Stimulated activated CD4-positive, alpha-beta T cell treated with anti-CD3 and anti-CD28 coated beads, Interleukin-1b, Interleukin-23, amount 100 ng/mL, for 48 hours (primary cell): ENCODE measurements around the gene POU2F2.
A peak's percentile ranks its signal among the peaks of the same experiment; 100 is the strongest.

ENCODE experiments used
- DNase-seq: peaks from one replicate; pipeline ENCODE4 v3.0.0-alpha.2; 2020

POU2F2 gene

DNA sequence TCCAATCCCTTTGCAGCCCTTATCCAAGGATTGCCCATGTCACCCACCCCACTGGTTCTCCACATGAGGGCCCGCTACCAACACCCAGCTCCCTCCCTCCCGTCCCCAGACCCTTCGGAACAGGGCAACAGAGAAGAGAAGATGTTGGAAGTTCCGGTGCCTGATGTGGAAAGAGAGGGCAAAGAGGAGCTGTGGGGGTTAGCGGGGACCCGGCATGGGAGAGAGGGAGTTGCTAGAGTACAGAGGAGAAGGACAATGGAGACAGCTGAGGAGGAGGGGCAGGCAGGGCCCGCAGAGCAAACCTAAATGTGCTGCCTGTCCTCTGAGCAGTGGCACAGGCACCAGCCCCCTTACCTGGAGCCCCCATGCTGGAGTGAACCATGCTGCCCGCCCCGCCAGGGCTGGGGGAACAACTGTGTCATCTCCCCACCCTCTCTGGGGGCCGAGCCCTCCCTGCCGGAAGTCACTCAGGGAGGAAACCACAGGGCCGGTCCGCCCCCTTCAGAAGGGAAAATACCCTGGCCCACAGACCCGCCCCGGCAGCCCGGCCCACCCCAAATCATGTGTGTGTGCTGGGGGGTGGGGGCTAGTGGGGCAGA lies at the start of gene POU2F2:
TSS of gene POU2F2 (minus strand) at position 417 of the 599 bp plus-strand sequence. CDS start at position 382, 35 bp downstream.
- peak; percentile 83 for DNase-seq

GRCh38 chr19:42178791-42179674 lies 46.8 kb upstream of the POU2F2 start:
- no peak for DNase-seq

- DNase-seq, result no peak
Measured at GRCh38 chr19:42177686-42178019, 45.4 kb upstream of the POU2F2 start.

DNA sequence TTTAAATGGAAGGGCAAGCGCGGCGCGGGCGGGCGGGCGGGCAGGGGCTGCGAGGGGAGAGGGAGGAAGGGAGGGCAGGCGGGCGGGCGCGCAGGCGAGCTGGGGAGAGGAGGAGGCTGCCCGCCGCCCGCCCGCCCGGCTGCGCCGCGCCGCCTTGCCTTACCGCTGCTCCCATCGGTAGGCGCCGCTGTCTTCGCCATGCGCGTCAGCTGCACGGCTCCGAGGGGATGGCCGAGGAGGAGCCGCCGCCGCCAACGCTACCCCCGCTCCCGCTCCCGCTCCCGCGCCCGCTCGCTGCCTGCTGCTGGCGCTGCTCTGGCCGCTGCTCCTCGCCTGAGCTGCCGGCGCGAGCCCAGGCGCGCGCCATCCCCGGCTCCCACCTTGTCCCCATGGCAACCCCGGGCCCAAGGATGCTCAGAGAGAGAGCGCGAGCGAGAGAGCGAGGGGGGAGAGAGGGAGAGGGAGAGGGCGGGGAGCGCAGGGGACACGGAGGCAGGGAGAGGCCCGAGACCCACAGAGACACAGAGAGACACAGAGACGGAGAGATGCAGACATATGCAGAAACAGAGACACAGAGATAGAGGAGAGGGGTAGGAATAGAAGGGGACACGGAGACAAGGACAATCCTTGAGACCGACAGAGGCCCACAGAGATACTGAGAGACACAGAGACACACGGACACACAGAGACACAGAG lies 44.9 kb upstream of the POU2F2 start:
- DNase-seq, result peak; percentile 73

- no peak for DNase-seq
Measured at GRCh38 chr19:42176649-42176989, 44.4 kb upstream of the POU2F2 start.

- DNase-seq, result no peak
Measured at GRCh38 chr19:42175952-42176648, 43.9 kb upstream of the POU2F2 start.

- DNase-seq, result no peak
Measured at GRCh38 chr19:42174958-42175734, 42.9 kb upstream of the POU2F2 start.

GRCh38 chr19:42174188-42174587 lies 41.9 kb upstream of the POU2F2 start:
- no peak for DNase-seq

- no peak for DNase-seq
Measured at GRCh38 chr19:42173695-42174094, 41.4 kb upstream of the POU2F2 start.

GRCh38 chr19:42172261-42172660 lies 40.0 kb upstream of the POU2F2 start:
- DNase-seq, result no peak

- DNase-seq, result no peak
Measured at GRCh38 chr19:42170715-42171114, 38.5 kb upstream of the POU2F2 start.

DNA sequence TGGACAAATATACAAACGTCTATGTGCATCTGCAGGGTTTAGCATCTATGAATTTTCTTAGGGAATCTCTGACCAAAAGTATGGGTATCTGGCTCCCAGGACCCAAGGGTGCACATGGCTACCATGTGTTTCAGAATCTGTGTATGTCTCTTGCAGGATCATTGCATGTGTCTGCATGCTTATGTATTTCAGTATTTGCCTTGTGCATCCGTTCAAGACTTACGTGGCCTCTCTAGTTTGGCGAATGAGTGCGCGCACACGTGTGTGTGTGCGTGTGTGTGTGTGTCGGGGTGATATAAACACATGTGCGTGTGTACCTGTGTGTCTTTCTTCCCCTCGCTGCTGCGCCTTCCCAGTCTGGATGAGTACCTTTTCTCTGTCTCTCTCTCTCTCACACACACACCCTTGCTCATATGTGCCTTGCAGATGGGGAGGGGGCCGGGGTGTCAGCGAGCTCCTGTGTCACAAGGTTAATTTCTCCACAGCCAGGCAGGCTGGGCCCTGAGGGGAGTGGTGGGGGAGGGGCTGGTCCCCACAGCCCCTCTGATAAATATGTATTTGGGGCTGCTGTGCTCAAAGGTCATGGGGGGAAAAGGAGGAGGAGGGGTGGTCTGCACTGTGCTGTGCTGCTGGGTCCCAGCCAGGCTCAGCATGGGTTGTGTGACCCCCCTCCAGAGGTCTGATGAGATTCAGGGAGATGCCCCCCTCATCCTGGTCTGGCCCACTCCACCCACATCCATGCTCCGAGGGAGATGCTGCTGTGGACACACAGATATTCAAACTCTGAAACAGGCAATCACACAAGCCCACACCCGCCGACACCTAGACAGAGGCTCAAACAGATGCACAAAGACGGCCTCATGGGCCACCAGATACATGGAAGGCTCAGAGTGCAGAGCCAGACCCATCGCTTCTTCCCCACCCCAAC lies 37.5 kb upstream of the POU2F2 start:
- DNase-seq, result no peak

- no peak for DNase-seq
Measured at GRCh38 chr19:42168206-42168605, 36.0 kb upstream of the POU2F2 start.

DNA sequence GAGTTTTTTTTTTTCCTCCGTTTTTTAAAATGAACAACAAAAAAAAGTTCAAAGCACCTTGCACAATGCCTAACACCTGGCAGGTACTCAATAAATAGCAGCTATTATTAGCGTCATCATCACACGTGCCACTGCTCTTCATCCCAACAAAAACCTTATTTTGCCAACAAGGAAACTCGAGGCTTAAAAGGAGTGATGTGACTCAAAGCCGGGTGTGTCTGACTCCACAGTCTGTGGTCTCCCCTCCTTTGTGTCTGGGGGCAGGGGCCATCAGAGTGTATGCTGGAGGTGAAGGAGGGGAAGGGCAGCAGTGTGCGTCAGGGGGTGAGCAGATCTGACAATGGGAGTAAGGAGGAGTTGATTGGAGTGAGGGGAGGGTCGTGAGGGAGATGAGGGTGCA lies 34.1 kb upstream of the POU2F2 start:
- no peak for DNase-seq

DNA sequence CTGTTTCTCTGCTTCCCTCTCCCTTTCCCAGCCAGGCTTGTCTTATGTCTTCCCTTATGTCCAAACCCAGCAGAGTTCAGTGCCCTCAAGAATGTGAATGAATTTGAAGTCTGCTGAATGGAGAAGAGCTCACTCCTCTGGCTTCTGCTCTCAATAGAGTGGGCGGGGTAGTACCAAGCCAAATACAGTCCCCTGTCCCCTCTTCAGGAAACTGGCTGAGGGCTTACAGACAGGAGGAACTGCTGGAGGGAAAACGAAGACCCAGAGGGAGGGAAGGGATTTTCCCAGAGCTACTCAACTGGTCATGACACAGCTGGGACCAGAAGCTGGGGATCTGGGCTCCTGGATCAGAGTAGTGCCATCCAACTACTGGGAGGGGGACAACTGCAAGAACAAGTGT lies 32.9 kb upstream of the POU2F2 start:
- no peak for DNase-seq

- DNase-seq, result no peak
Measured at GRCh38 chr19:42161616-42162263, 29.5 kb upstream of the POU2F2 start.

DNA sequence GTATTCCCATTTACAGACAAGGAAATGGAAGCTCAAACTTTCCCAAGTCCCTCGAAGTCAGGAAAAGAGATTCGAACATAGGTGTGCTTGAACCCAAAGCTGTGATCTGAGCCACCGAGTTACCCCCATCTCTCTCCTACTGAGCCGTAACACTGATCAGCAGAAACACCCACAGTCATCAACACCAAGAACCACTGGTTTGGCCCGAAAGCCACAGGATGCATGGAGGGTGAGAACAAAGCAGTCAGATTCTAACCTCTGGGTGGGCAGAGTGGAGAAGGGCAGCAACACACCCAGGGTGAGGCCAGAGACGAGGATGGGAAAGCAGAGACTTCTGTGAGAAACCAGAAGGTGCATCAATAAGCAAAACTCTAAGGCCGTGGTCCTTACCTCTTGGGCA lies 27.7 kb upstream of the POU2F2 start:
- no peak for DNase-seq

DNA sequence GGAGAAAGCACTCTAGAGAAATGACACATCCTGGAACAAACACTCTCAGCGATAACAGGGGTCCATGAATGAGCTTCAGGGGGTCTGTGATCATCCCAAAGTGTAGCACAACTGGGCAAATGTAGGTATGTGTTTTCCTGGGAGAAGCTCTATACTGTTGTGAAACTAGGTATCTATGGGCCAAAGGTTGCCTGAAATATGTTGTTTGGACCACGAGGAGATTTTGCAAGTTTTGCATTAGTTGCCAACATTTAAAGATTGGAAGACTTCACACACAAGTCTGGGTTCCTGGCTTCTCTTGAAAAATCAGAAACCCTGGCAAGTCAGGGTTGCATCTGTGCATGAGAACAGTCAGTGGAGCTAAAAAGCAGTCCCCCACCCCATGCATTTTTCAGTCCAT lies 26.7 kb upstream of the POU2F2 start:
- DNase-seq, result no peak

DNA sequence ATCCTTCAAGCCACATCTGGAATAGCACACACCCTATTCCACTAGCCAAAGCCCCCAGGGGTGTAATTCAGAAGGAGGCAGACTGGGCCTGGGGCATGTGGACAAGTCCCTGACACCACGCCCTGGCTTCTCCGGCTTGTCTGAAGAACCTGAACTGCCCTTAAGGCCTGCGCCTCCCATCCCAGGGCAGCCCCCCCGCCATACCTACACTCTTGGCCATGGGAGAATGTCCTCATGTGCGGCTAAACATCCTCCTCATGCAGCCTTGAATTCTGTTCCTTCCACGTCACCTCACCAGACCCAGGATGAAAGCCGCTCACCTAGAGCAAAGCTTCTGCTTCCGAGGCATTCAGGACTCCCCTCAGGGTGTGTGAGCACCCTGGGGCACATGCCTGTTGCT lies 24.3 kb upstream of the POU2F2 start:
- no peak for DNase-seq

DNA sequence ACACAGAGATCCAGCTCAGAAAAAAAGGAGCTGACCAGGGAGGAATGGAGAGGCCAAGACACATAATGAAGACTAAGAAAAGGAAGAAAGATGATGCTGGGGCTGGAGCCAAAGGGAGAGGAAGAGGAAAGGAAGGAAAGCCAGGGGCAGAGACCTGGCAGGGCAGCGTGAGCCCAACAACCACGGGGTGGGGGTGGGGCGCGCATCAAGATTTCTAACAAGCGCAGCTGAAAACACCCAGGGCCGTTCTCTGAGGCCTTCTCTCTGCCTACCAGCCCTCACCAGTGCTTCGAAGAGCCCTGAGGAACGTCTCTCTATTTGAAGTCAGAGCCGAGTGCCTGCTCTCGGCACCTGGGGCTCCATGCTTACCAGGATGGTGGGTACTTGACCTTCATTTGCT lies 23.6 kb upstream of the POU2F2 start:
- no peak for DNase-seq
